ENCODE results near the gene ZBED5. TPM values are rescaled to one million over a fixed set of nuclear protein-coding genes. Genes with fewer than 3 reads are reported as not detected.

The ZBED5 gene
- total and polyA plus RNA-seq, 9 of the 15 experiments (the other 6 are each of a cell fraction or from before 2014, with no cell fraction given), result 12.4 to 70.7 (median 26.8) TPM

DNA sequence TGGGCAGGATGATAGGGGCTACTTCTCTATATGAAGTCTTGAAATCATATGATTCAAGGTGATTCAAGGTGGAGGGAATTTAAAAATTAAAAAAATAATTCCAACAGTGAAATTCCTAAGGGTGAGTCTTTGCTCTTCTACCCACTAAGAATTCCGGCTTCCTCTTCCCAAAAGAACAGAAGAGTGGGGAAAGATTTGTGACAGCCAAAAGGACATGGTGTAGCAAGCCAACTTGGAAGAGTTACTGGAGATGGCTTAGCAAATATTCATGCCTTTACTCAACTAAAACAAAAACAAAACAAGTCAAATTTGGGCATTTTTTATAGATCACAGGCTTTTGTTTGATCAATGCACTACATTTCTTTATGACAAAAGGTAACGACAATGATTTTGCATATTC, 12.3 kb downstream of the ZBED5 start (continued):
- TF ChIP-seq XRCC4 (IDR thresholded peaks at IDR 0.05; ENCODE audit: extremely low read depth, insufficient read depth, insufficient read length), result no peak
- TF ChIP-seq, protein P1, sequence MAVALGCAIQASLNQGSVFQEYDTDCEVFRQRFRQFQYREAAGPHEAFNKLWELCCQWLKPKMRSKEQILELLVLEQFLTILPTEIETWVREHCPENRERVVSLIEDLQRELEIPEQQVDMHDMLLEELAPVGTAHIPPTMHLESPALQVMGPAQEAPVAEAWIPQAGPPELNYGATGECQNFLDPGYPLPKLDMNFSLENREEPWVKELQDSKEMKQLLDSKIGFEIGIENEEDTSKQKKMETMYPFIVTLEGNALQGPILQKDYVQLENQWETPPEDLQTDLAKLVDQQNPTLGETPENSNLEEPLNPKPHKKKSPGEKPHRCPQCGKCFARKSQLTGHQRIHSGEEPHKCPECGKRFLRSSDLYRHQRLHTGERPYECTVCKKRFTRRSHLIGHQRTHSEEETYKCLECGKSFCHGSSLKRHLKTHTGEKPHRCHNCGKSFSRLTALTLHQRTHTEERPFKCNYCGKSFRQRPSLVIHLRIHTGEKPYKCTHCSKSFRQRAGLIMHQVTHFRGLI (CRISPR knock-in tag; IDR thresholded peaks at IDR 0.05), result no peak
- TF ChIP-seq GTF2A2 (tag; IDR thresholded peaks at IDR 0.05), result no peak
- no peak for TF ChIP-seq SIX5 (IDR thresholded peaks at IDR 0.05; ENCODE audit: borderline replicate concordance in 1 of 2, insufficient read depth in 1 of 2, low read depth in 1 of 2, low read length in 2 of 2)

DNA sequence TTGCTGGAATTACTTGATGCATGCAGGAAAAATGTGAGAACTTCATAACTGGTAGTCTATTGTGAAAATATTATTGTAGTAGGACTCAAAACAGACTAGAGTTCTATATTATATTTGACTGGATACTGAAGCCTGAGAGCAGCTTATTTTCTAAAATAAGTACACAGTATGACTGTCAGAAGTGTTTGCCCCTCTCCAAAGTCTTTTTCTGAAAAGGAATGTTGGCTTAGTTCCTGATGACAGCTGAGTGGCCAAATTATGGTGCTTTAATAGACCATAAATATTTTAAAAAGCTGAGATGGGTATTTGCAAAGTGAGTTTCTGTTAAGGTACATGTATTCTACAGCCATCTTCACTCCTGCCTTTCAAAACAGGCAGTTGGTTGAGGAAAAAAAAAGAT, 13.1 kb downstream of the ZBED5 start:
- in situ Hi-C loops (cut with MboI) (no loop called here), intact Hi-C loops (cut with micrococcal nuclease) (no loop called here)
- no peaks in the 10 kb centered on the region for H3K9me1 ChIP-seq (ENCODE audit: control insufficient read depth, insufficient read depth, low read length)
- H3K9me3 ChIP-seq (replicated peaks; ENCODE audit: control insufficient read depth, insufficient read depth, low read depth, low read length), result no peaks in the 10 kb centered on the region
- ChIA-PET CTCF (ENCODE audit: low intra/inter-chr PET ratio) (no interaction called here), POLR2A (interaction anchor here (1.1 to 1.4 kb wide), 2 partner anchors 9 to 13 kb away, joined by 3 to 5 read pairs; no protein-coding TSS in a partner anchor)
- no peaks in the 10 kb centered on the region for H3K36me3 ChIP-seq (ENCODE audit: control insufficient read depth, insufficient read depth, low read length)
- ATAC-seq, result no peak
- peaks cover 0 to under 1% of the 10 kb centered on the region in 2 experiments; a peak in 2 of 5 replicates for H3K4me1 ChIP-seq (replicated peaks in 1 of 2; ENCODE audit: control insufficient read depth in 2 of 2, insufficient read depth in 2 of 2, low read length in 2 of 2)
- H3K27me3 ChIP-seq (ENCODE audit: control insufficient read depth in 2 of 2, insufficient read depth in 2 of 2, low read length in 2 of 2), result no peaks in the 10 kb centered on the region
- no peaks in the 10 kb centered on the region for H3K79me2 ChIP-seq (ENCODE audit: control insufficient read depth, insufficient read depth, low read length)
- H2AFZ ChIP-seq (ENCODE audit: low read depth, low read length), result no peak overlapping the region
- no peak overlapping the region for H3K9ac ChIP-seq (ENCODE audit: insufficient read depth in 1 of 2, low read depth in 2 of 2, low read length in 2 of 2)
- no peak overlapping the region for H3K27ac ChIP-seq (ENCODE audit: extremely low read depth, low read depth, low read length)
- no TSS peak for BruUV-seq (replicated peaks)
- no peak overlapping the region for H3K4me2 ChIP-seq (ENCODE audit: insufficient read depth, low read length)
- no peak for DNase-seq (ENCODE audit: extremely low read depth in 1 of 4, low spot score in 3 of 4)
- no peak for FAIRE-seq
- no peaks in the 10 kb centered on the region for H4K20me1 ChIP-seq (replicated peaks; ENCODE audit: control insufficient read depth, insufficient read depth, low read length)
- H3K4me3 ChIP-seq, result no peak overlapping the region
- TF ChIP-seq BDP1 (IDR thresholded peaks at IDR 0.05; ENCODE audit: insufficient read depth, insufficient read length) (no peak), ZFP1 (CRISPR knock-in tag; IDR thresholded peaks at IDR 0.05) (no peak), ZNF778 (CRISPR knock-in tag; IDR thresholded peaks at IDR 0.05) (no peak), HDAC3 (IDR thresholded peaks at IDR 0.05; ENCODE audit: borderline replicate concordance, partially characterized antibody) (no peak), ZNF12 (CRISPR knock-in tag; IDR thresholded peaks at IDR 0.05) (no peak), RBM22 (IDR thresholded peaks at IDR 0.05; ENCODE audit: low read depth, low read length, poor library complexity, severe bottlenecking) (no peak), TAL1 (IDR thresholded peaks at IDR 0.05) (no peak)
- TF ChIP-seq, protein P2, sequence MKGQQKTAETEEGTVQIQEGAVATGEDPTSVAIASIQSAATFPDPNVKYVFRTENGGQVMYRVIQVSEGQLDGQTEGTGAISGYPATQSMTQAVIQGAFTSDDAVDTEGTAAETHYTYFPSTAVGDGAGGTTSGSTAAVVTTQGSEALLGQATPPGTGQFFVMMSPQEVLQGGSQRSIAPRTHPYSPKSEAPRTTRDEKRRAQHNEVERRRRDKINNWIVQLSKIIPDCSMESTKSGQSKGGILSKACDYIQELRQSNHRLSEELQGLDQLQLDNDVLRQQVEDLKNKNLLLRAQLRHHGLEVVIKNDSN (CRISPR knock-in tag; IDR thresholded peaks at IDR 0.05), result no peak
- TF ChIP-seq, protein P3, sequence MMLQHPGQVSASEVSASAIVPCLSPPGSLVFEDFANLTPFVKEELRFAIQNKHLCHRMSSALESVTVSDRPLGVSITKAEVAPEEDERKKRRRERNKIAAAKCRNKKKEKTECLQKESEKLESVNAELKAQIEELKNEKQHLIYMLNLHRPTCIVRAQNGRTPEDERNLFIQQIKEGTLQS (IDR thresholded peaks at IDR 0.05), result no peak
- TF ChIP-seq, protein P3 (CRISPR knock-in tag; conservative IDR thresholded peaks at IDR 0.05), result no peak
- TF ChIP-seq, protein P4, sequence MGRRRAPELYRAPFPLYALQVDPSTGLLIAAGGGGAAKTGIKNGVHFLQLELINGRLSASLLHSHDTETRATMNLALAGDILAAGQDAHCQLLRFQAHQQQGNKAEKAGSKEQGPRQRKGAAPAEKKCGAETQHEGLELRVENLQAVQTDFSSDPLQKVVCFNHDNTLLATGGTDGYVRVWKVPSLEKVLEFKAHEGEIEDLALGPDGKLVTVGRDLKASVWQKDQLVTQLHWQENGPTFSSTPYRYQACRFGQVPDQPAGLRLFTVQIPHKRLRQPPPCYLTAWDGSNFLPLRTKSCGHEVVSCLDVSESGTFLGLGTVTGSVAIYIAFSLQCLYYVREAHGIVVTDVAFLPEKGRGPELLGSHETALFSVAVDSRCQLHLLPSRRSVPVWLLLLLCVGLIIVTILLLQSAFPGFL (CRISPR knock-in tag; IDR thresholded peaks at IDR 0.05), result no peak
- TF ChIP-seq, protein P5, sequence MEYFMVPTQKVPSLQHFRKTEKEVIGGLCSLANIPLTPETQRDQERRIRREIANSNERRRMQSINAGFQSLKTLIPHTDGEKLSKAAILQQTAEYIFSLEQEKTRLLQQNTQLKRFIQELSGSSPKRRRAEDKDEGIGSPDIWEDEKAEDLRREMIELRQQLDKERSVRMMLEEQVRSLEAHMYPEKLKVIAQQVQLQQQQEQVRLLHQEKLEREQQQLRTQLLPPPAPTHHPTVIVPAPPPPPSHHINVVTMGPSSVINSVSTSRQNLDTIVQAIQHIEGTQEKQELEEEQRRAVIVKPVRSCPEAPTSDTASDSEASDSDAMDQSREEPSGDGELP (CRISPR knock-in tag; IDR thresholded peaks at IDR 0.05; ENCODE audit: borderline replicate concordance), result no peak
